Measurements from ENCODE around the gene DPYSL4.
"Not testable (repeated sequence)": the region's sequence is repeated elsewhere in the genome, so short reads cannot be mapped to it uniquely, and the experiment has no call there.

Gene DPYSL4

GRCh38 chr10:132209130-132209529, 22.4 kb downstream of the DPYSL4 start:
- DNase-seq: no peak

DNA sequence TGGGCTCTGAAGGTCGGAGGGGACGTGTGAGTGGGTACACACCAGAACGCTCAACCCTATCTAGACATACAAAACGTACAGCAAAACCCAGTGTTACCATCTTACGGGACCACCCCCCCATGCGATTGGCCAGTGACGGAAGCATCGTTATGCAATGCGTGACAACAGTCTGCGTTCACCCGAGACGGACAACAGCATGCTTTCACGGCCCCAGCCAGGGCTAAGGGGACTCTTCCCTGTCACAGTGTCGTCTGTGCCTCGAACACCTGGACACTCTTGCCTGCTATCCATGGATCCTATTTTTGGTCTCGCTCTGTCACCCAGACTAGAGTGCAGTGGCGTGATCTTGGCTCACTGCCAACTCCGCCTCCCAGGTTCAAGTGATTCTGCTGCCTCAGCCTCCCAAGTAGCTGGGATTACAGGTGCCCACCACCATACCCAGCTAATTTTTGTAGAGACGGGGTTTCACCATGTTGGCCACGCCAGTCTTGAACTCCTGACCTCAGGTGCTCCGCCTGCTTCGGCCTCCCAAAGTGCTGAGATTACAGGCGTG, 23.3 kb downstream of the DPYSL4 start:
- DNase-seq: no peak

DNA sequence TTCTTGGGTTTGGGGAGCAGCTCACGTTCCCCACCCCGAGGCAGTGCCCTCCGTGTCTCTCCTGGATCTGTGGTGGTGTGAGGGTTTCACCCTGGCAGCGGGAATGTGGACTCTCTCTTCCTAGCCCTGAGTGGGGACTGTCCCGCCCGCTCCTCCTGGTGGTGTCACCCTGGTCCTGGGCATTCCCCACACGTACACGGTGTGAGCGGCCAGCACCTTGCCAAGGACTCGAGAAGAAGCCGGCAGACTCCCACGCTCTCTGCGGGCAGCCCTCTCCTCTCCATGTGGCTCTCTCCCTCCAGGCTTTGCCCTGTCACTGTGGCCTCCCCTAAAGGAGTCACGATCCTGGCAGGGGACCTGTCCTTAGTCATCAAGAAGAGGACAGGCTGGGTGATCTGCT, 24.0 kb downstream of the DPYSL4 start:
- no peak for DNase-seq

DNA sequence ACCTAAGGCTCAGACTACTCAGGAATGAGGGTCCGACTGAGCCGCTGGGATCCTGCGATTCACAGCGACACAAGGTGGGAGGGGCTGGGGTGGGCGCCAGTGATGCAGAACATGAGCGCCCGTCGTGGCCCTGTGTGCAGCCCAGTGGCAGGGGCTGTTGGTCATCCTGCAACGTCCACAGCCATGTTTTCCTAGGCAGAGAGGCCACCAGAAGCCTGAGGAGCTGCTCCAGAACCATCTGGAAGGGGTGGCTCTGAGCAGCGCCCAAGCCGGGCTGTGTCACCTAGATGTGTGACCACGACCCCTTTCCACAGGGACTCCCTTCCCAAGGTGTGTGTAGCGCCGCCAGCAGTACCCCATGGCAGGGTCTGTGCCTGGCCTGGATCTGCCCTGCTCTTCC, 24.5 kb downstream of the DPYSL4 start:
- no peak for DNase-seq

GRCh38 chr10:132212816-132213215, 26.1 kb downstream of the DPYSL4 start:
- DNase-seq: no peak

GRCh38 chr10:132213917-132214316, 27.2 kb downstream of the DPYSL4 start:
- DNase-seq: no peak

DNA sequence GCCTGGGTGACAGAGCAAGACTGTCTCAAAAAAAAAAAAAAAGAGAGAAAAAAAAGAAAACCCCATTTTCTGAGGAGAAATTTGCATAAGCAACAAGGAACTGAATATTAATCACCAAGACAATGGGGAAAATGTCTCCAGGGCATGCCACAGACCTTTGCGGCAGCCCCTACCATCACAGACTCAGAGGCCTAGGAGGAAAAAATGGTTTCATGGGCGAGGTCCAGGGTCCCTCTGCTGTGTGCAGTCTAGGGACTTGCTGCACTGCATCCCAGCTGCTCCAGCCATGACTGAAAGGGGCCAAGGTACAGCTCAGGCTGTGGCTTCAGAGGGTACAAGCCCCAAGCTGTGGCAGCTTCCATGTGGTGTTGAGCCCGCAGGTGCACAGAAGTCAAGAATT, 29.7 kb downstream of the DPYSL4 start:
- DNase-seq: not testable (repeated sequence)

DNA sequence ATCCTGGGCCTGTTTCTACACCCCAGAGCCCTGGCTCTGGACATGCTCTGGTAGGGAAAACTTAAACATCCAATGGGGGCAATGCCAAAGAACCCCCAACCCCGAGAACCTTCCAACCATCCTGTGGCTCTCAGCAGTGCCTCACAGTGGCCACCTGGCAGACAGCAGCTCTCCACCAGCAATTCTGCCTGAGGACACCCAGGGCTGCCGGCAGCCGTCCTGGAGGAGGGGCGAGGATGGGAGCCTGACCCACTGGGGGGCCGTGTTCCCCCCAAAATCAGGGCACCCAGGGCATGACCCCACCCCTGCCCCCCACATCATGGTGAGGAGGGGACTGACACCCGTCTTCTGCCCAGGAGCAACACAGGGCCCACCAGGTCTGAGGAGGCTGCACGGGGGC, 32.7 kb downstream of the DPYSL4 start:
- DNase-seq: no peak

GRCh38 chr10:132220061-132220460, 33.3 kb downstream of the DPYSL4 start:
- DNase-seq: no peak

DNA sequence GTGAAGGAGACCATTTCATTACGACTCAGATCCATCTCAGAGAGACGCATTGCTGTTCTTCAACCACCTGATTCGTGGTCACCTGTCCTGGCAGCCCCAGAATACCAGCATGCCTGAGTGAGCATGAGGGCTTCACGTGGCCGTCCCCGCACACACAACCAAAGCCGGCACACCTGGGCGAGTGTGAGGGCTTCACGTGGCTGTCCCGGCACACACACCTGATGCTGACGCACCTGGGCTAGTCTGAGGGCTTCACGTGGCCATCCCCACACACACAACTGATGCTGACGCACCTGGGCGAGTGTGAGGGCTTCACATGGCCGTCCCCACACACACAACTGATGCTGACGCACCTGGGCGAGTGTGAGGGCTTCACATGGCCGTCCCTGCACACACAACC, 34.2 kb downstream of the DPYSL4 start:
- not testable (repeated sequence) for DNase-seq

DNA sequence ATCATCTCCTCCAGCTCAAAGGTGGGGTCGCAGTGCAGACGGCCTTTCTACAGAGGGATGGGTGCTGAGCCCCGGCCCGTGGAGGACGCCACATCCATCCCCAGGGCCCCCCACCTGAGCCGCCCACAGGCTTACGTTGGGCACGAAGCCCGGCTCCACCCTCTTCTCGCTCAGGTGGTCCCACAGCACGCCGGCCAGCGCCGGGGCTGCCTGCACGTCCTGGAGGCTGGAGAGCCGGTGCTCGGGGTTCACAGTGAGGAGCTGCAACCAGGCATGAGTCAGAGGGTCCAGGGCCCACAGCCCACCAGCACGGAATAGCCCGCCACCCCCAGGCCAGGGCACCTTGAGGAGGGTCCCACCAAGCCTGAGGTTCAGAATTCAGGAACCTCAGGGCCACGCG, 36.0 kb downstream of the DPYSL4 start:
- no peak for DNase-seq

DNA sequence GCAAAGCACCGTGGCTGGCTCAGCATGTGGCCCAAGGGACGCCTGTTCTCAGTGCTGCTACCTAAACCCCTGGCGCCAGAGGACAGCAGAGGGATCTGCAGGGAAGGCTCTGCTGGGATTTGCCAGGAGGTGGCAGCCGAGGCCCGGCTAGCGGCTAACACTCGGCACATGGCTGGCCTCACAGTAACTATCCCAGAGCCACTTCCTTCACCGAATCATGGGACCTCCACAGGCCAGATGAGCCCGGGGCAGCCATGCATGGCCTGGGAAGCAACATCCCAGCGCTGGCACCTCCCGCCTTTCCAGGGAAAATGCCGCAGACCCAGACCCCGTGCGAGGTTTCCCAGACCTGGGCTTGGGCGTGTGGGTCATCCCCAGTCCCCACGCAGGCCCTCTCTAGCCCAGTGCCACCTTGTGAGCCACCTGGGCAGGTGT, 36.4 kb downstream of the DPYSL4 start:
- DNase-seq: peak; percentile 72

GRCh38 chr10:132223611-132224342, 37.0 kb downstream of the DPYSL4 start:
- no peak for DNase-seq

GRCh38 chr10:132224343-132225072, 37.8 kb downstream of the DPYSL4 start:
- no peak for DNase-seq

GRCh38 chr10:132225073-132225848, 38.5 kb downstream of the DPYSL4 start:
- DNase-seq: no peak

DNA sequence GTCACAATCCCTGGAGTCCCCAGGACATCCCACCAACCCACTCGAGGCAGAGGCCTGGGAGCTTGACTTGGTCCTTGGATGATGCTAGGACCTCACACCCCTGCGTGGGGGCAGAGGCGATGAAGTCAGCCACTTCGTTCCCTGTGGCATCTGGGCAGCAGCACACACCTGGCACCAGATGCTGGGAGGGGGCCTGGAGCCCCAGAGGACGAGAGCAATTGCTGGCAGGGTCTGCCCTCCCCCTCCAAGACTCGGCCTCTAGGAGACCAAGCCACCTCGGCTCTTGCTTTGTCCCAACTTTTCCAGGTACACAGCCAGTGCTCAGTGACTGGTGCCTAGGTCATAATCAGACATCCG, 39.1 kb downstream of the DPYSL4 start:
- no peak for DNase-seq

- DNase-seq: no peak
Observed at GRCh38 chr10:132226586-132227405, 40.0 kb downstream of the DPYSL4 start.

DNA sequence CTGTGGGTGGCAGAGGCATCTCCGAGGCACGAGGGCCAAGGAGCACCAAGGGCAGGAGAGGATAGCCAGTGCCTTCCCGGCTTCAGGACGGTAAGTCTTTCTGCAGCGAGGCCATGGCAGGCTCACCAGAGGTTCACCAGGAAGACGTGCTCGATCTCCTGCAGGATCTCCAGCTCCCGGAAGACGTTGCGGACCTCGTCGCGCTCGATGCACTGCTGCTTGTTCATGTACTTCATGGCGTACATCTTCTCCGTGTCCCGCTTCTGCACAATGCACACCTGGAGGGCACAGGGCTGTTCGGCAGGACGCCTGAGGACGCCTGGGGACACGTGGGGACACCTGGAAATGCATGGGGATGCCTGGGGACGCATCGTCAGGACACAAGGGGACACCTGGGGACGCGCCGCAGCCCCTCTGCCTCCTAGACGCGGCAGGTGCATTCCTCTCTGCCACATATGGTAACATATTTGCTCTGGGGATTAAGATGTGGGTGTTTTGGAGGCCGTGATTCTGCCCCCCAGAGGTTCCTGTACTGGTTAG, 41.2 kb downstream of the DPYSL4 start:
- no peak for DNase-seq

GRCh38 chr10:132228616-132229015, 41.9 kb downstream of the DPYSL4 start:
- DNase-seq: no peak

- DNase-seq: no peak
Observed at GRCh38 chr10:132229096-132229495, 42.3 kb downstream of the DPYSL4 start.

GRCh38 chr10:132229834-132230556, 43.2 kb downstream of the DPYSL4 start:
- peak; percentile 37 for DNase-seq
